Measurements from ENCODE around the gene TRAPPC10.
"Not testable (repeated sequence)": the region's sequence is repeated elsewhere in the genome, so short reads cannot be mapped to it uniquely, and the experiment has no call there.

DNA sequence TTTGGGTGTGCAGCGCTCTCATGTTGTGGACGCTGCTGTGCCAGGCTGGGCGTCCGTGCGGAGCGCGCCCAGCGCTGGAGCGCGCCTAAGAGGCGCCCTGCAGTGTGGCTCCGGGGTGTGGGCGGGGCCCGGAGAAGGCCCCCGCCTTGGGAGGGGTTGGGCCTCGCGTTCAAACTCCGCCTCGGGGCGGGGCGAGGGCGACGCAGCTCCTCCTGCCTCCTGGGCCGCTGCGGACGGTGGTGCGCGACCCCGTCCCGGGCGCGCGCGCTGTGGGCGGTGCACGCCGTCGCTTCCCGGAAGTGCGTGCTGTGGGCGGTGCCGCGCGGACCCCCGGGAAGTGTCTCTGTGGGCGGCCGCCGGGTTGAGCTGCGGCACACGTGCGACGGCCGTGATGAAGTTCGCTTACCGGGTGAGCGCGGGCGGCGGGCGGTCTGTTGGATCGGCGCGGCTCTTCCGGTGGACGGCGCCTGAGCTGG is 95.0 kb downstream of the TRAPPC10 start, which contains the start of gene PWP2:
- TF ChIP-seq POLR2A (IDR thresholded peaks at IDR 0.05; ENCODE audit: low read length); GATA1 (IDR thresholded peaks at IDR 0.05; ENCODE audit: low read depth, low read length): not testable (repeated sequence)

Data from erythroblast (primary cell).